B cell (primary cell): Measurements from ENCODE around the gene RNASE7. TPM values are rescaled to one million over a fixed set of nuclear protein-coding genes. Genes with fewer than 3 reads are reported as not detected.

Experiments used
- ATAC-seq: fragments of 200-7000 bp; cut with Tn5 transposase; one replicate; pipeline ENCODE4 v1.10.0; 2021; ENCODE audit warnings: low read depth, mild to moderate bottlenecking, moderate number of reproducible peaks, moderate library complexity
- CTCF ChIA-PET: fragments of 350-600 bp; sonication (Branson Sonifier 250); formaldehyde crosslinking; loops from one replicate; lab custom pipeline; 2021; ENCODE audit warnings: antibody characterized with exemption, inconsistent platforms; lab: Charles Lee
- POLR2A ChIA-PET: fragments of 350-600 bp; sonication (Branson Sonifier 250); formaldehyde crosslinking; loops from one replicate; lab custom pipeline; 2021; ENCODE audit warnings: antibody characterized with exemption; lab: Charles Lee
- DNase-seq: peaks from one replicate; pipeline ENCODE4 v3.0.0; 2013
- H2AFZ ChIP-seq: 2 replicates; pipeline ENCODE4 v1.6.1; 2012; ENCODE audit warnings: mild to moderate bottlenecking, low read depth, low read length; ENCODE audit not compliant: insufficient read depth, poor library complexity, severe bottlenecking
- H3K27ac ChIP-seq, 2 donors: 1 replicate in 1 of 2; 2 replicates in 1 of 2; pipeline ENCODE4 v1.5.1; 2012 to 2013; ENCODE audit warnings: low read length in 2 of 2, mild to moderate bottlenecking in 2 of 2, moderate library complexity in 1 of 2
- H3K27me3 ChIP-seq, 4 experiments: fragments of 200-600 bp in 1 of 4; sonication (generic) in 1 of 4; replicated peaks in 1 of 4; 1 replicate in 2 of 4; 2 replicates in 2 of 4; pipeline versions ENCODE4 v1.6.1 to v1.7.0; 2013 to 2016; ENCODE audit warnings: low read length in 3 of 4, mild to moderate bottlenecking in 2 of 4, mixed read lengths in 1 of 4, moderate library complexity in 1 of 4; ENCODE audit not compliant: insufficient read depth in 4 of 4, control insufficient read depth in 3 of 4; ENCODE audit errors: control extremely low read depth in 1 of 4
- H3K36me3 ChIP-seq, 2 experiments: replicated peaks in 1 of 2; 1 replicate in 1 of 2; 2 replicates in 1 of 2; pipeline versions ENCODE4 v1.6.1 to v1.7.1; 2013; ENCODE audit warnings: low read length in 1 of 2; ENCODE audit not compliant: insufficient read depth in 2 of 2, control insufficient read depth in 1 of 2; ENCODE audit errors: control extremely low read depth in 1 of 2, extremely low read depth in 1 of 2
- H3K4me1 ChIP-seq, 2 donors: fragments of 200-600 bp in 1 of 2; sonication (generic) in 1 of 2; 1 replicate in 1 of 2; 2 replicates in 1 of 2; pipeline versions ENCODE4 v1.5.1 to v1.6.1; 2013 to 2017; ENCODE audit warnings: low read length in 2 of 2; ENCODE audit not compliant: control insufficient read depth in 2 of 2, insufficient read depth in 2 of 2
- H3K4me2 ChIP-seq: replicated peaks from 2 replicates; pipeline ENCODE3; 2012; ENCODE audit warnings: mild to moderate bottlenecking, low read depth, low read length; ENCODE audit not compliant: poor library complexity, severe bottlenecking
- H3K4me3 ChIP-seq, 5 experiments: fragments of 200-600 bp in 1 of 5; sonication (generic) in 1 of 5; 1 replicate in 3 of 5; 2 replicates in 2 of 5; pipeline versions ENCODE4 v1.5.1 to v1.7.0; 2011 to 2016; ENCODE audit warnings: low read length in 4 of 5, mild to moderate bottlenecking in 4 of 5, low read depth in 2 of 5, control low read depth in 1 of 5, moderate library complexity in 1 of 5; ENCODE audit not compliant: insufficient read depth in 1 of 5; ENCODE audit errors: control extremely low read depth in 1 of 5, extremely low read depth in 1 of 5
- H3K79me2 ChIP-seq: fragments of 200-600 bp; sonication (generic); one replicate; pipeline ENCODE4 v1.6.0; 2016; ENCODE audit warnings: low read length; ENCODE audit not compliant: control insufficient read depth, insufficient read depth
- H3K9ac ChIP-seq: fragments of 200-600 bp; sonication (generic); 2 replicates; pipeline ENCODE4 v1.6.1; 2017; ENCODE audit warnings: mild to moderate bottlenecking, low read length, moderate library complexity
- H3K9me3 ChIP-seq, 3 donors: one replicate each; pipeline versions ENCODE4 v1.6.1 to v1.7.1; 2013; ENCODE audit warnings: low read length in 2 of 3; ENCODE audit not compliant: control insufficient read depth in 2 of 3, insufficient read depth in 1 of 3; ENCODE audit errors: control extremely low read depth in 1 of 3
- H4K20me1 ChIP-seq: 2 replicates; pipeline ENCODE4 v1.6.0; 2012; ENCODE audit warnings: mild to moderate bottlenecking, low read length; ENCODE audit not compliant: insufficient read depth, control insufficient read depth, poor library complexity, severe bottlenecking
- H3K27ac Mint-ChIP-seq: one replicate; pipeline ENCODE4 v1.8.0; 2021; ENCODE audit warnings: mixed read lengths
- H3K27me3 Mint-ChIP-seq: one replicate; pipeline ENCODE4 v1.8.0; 2021; ENCODE audit warnings: mixed read lengths
- H3K4me1 Mint-ChIP-seq: one replicate; pipeline ENCODE4 v1.8.0; 2021; ENCODE audit warnings: mixed read lengths
- H3K4me3 Mint-ChIP-seq: one replicate; pipeline ENCODE4 v1.8.0; 2021; ENCODE audit warnings: mixed read lengths
- H3K9me3 Mint-ChIP-seq: one replicate; pipeline ENCODE4 v1.8.0; 2022; ENCODE audit warnings: mixed read lengths; ENCODE audit not compliant: insufficient read depth
- CTCF ChIP-seq: fragments of 200-600 bp; IDR thresholded peaks from one replicate; pipeline ENCODE4 v1.8.0; 2022; ENCODE audit warnings: antibody characterized with exemption, mild to moderate bottlenecking
- EZH2 ChIP-seq: IDR thresholded peaks from 2 replicates; pipeline ENCODE4 v1.6.1; 2012; ENCODE audit warnings: borderline replicate concordance, low read depth, mild to moderate bottlenecking, moderate library complexity, low read length; ENCODE audit not compliant: insufficient read depth, poor library complexity, severe bottlenecking
- WGBS: methylation state at CpG from one replicate; pipeline ENCODE4 v1.1.5; 2013; ENCODE audit warnings: missing lambda C conversion rate; ENCODE audit not compliant: insufficient coverage; 5-methylcytosine and 5-hydroxymethylcytosine counted together
- intact Hi-C: fragments of 100-400 bp; cut with micrococcal nuclease; formaldehyde crosslinking; loops from one replicate; pipeline ENCODE4 v1.10.0; 2022
- polyA plus RNA-seq: library from polyadenylated mRNA; depleted of rRNA; stranded (reverse); fragments of >200 nt; gene quantifications from 2 replicates; pipeline ENCODE4 v1.2.3, GENCODE V29; 2012
- total RNA-seq, 2 donors: library from RNA; stranded (reverse); fragments of 120-200 nt in 1 of 2; gene quantifications; 1 replicate in 1 of 2; 2 replicates in 1 of 2; pipeline versions ENCODE4 v1.2.3 to v1.2.4, GENCODE V29; 2013 to 2022

RNASE7 gene
- total and polyA plus RNA-seq, 2 donors (not counting 1 experiment from before 2014, with no cell fraction given), result not detected

- WGBS, result under 1% methylated on average over 34 of the region's 37 CpGs
- H3K4me2 ChIP-seq, result peak overlapping the region; percentile 97
- no peak overlapping the region for H3K27ac ChIP-seq
- no peaks in the 10 kb centered on the region for H4K20me1 ChIP-seq
- peaks cover 34 to 40% of the 10 kb centered on the region in 2 donors for H3K4me1 ChIP-seq
- peak; percentile 73 for ATAC-seq
- peak overlapping the region; percentile 93 for H3K4me3 Mint-ChIP-seq
- ChIA-PET CTCF (interaction anchor here (0.7 to 6.2 kb wide), 13 partner anchors 9 to 100 kb away, joined by 3 to 133 read pairs (median 5); partner anchors contain the start of gene TMEM253), POLR2A (interaction anchor here (0.6 to 2.7 kb wide), 7 partner anchors 21 to 1847 kb away, joined by 3 to 27 read pairs (median 5); partner anchors contain the start of genes NDRG2, RBM23 and ZNF219)
- peak overlapping the region; percentile 73 for H3K27ac Mint-ChIP-seq
- H3K4me1 Mint-ChIP-seq, result peaks cover 44% of the 10 kb centered on the region
- no peaks in the 10 kb centered on the region for H3K79me2 ChIP-seq
- H3K9me3 ChIP-seq, result peaks cover 0 to 9% (median 0%) of the 10 kb centered on the region in 3 donors
- H3K4me3 ChIP-seq, result peak overlapping the region; percentile 17 to 69 (median 53)
- H3K9ac ChIP-seq, result peak overlapping the region; percentile 70
- peak overlapping the region; percentile 43 for H2AFZ ChIP-seq
- TF ChIP-seq CTCF (no peak), EZH2 (no peak)
- H3K27me3 ChIP-seq, result peaks cover 0 to 50% (median 18%) of the 10 kb centered on the region in 4 experiments
- intact Hi-C loops, result loop anchor here (1.0 to 2.0 kb wide), 3 partner anchors 32 to 57 kb away; partner anchors contain the start of gene NDRG2
- no peaks in the 10 kb centered on the region for H3K36me3 ChIP-seq
- peak; percentile 79 for DNase-seq
- H3K27me3 Mint-ChIP-seq, result peaks cover 24% of the 10 kb centered on the region
- H3K9me3 Mint-ChIP-seq, result no peaks in the 10 kb centered on the region
Measured at GRCh38 chr14:21071225-21072030, 29.3 kb downstream of the RNASE7 start.
